CD14-positive monocyte (primary cell): ENCODE measurements around the gene POT1. TPM values are rescaled to one million over a fixed set of nuclear protein-coding genes. Genes with fewer than 3 reads are reported as not detected.

Experiments used
- DNase-seq, 3 donors: peaks; one replicate each; pipeline ENCODE4 v3.0.0-alpha.2; 2011 to 2022
- H2AFZ ChIP-seq: 2 replicates; pipeline ENCODE4 v1.6.0; 2012; ENCODE audit warnings: mild to moderate bottlenecking, low read depth, low read length, inconsistent platforms; ENCODE audit not compliant: insufficient read depth, poor library complexity, severe bottlenecking
- H3K27ac ChIP-seq, 2 donors: 1 replicate in 1 of 2; 2 replicates in 1 of 2; pipeline ENCODE4 v1.5.1; 2012 to 2013; ENCODE audit warnings: low read length in 2 of 2, control low read depth in 1 of 2, inconsistent platforms in 1 of 2, low read depth in 1 of 2, mild to moderate bottlenecking in 1 of 2
- H3K27me3 ChIP-seq, 2 donors: one replicate each; pipeline versions ENCODE4 v1.6.0 to v1.6.1; 2011 to 2013; ENCODE audit warnings: low read length in 2 of 2; ENCODE audit not compliant: control insufficient read depth in 2 of 2, insufficient read depth in 2 of 2
- H3K36me3 ChIP-seq, 2 donors: replicated peaks in 1 of 2; 1 replicate in 1 of 2; 2 replicates in 1 of 2; pipeline versions ENCODE4 v1.5.1 to v1.6.1; 2012 to 2013; ENCODE audit warnings: low read length in 2 of 2, control low read depth in 1 of 2, inconsistent platforms in 1 of 2, mild to moderate bottlenecking in 1 of 2; ENCODE audit not compliant: insufficient read depth in 2 of 2, control insufficient read depth in 1 of 2
- H3K4me1 ChIP-seq, 2 donors: 1 replicate in 1 of 2; 2 replicates in 1 of 2; pipeline versions ENCODE4 v1.5.1 to v1.6.1; 2012 to 2013; ENCODE audit warnings: low read length in 2 of 2, control low read depth in 1 of 2, inconsistent platforms in 1 of 2, mild to moderate bottlenecking in 1 of 2, moderate library complexity in 1 of 2; ENCODE audit not compliant: insufficient read depth in 2 of 2, control insufficient read depth in 1 of 2
- H3K4me2 ChIP-seq: replicated peaks from 2 replicates; pipeline ENCODE3; 2012; ENCODE audit warnings: low read length, moderate library complexity, mild to moderate bottlenecking; ENCODE audit not compliant: poor library complexity, severe bottlenecking; ENCODE audit errors: extremely low read depth
- H3K4me3 ChIP-seq, 3 experiments: fragments of 200-600 bp in 1 of 3; sonication (generic) in 1 of 3; replicated peaks in 1 of 3; 1 replicate in 2 of 3; 2 replicates in 1 of 3; pipeline ENCODE4 v1.5.1; 2011 to 2013; ENCODE audit warnings: low read length in 3 of 3, mild to moderate bottlenecking in 3 of 3, control low read depth in 2 of 3, low read depth in 2 of 3, inconsistent platforms in 1 of 3, moderate library complexity in 1 of 3
- H3K79me2 ChIP-seq: 2 replicates; pipeline ENCODE4 v1.6.0; 2012; ENCODE audit warnings: mild to moderate bottlenecking, control low read depth, inconsistent platforms, low read length, moderate library complexity; ENCODE audit not compliant: insufficient read depth
- H3K9ac ChIP-seq: 2 replicates; pipeline ENCODE4 v1.6.0; 2017; ENCODE audit warnings: low read length, mild to moderate bottlenecking; ENCODE audit not compliant: insufficient read depth, poor library complexity, severe bottlenecking
- H3K9me3 ChIP-seq, 2 donors: replicated peaks in 1 of 2; 1 replicate in 1 of 2; 2 replicates in 1 of 2; pipeline versions ENCODE4 v1.5.1 to v1.6.1; 2012 to 2013; ENCODE audit warnings: low read length in 2 of 2, control low read depth in 1 of 2; ENCODE audit not compliant: control insufficient read depth in 1 of 2, insufficient read depth in 1 of 2
- H4K20me1 ChIP-seq: 2 replicates; pipeline ENCODE4 v1.6.0; 2012; ENCODE audit warnings: mild to moderate bottlenecking, low read length, control low read depth, moderate library complexity; ENCODE audit not compliant: insufficient read depth
- H3K27ac Mint-ChIP-seq, 7 donors: one replicate each; pipeline ENCODE4 v1.8.0; 2020; ENCODE audit warnings: mild to moderate bottlenecking in 7 of 7, mixed read lengths in 7 of 7, moderate library complexity in 6 of 7, inconsistent platforms in 2 of 7
- H3K27me3 Mint-ChIP-seq, 3 donors: one replicate each; pipeline ENCODE4 v1.8.0; 2021 to 2022; ENCODE audit warnings: low read depth in 3 of 3, mild to moderate bottlenecking in 3 of 3, mixed read lengths in 3 of 3, moderate library complexity in 3 of 3, inconsistent platforms in 1 of 3
- H3K36me3 Mint-ChIP-seq, 2 donors: one replicate each; pipeline ENCODE4 v1.8.0; 2020; ENCODE audit warnings: mixed read lengths in 2 of 2, inconsistent platforms in 1 of 2, mild to moderate bottlenecking in 1 of 2
- H3K4me1 Mint-ChIP-seq: one replicate; pipeline ENCODE4 v1.8.0; 2020; ENCODE audit warnings: mild to moderate bottlenecking, mixed read lengths
- H3K4me3 Mint-ChIP-seq, 2 donors: one replicate each; pipeline ENCODE4 v1.8.0; 2020; ENCODE audit warnings: mild to moderate bottlenecking in 2 of 2, mixed read lengths in 2 of 2, moderate library complexity in 1 of 2
- H3K9me3 Mint-ChIP-seq, 7 donors: one replicate each; pipeline ENCODE4 v1.8.0; 2020 to 2022; ENCODE audit warnings: mixed read lengths in 7 of 7, mild to moderate bottlenecking in 6 of 7, moderate library complexity in 6 of 7, inconsistent platforms in 2 of 7
- CTCF ChIP-seq: fragments of 200-600 bp; IDR thresholded peaks from one replicate; pipeline ENCODE4 v1.8.0; 2022; ENCODE audit warnings: antibody characterized with exemption, mild to moderate bottlenecking
- WGBS: methylation state at CpG from one replicate; pipeline ENCODE4 v1.1.5; 2013; ENCODE audit warnings: missing lambda C conversion rate; ENCODE audit not compliant: insufficient coverage; 5-methylcytosine and 5-hydroxymethylcytosine counted together
- intact Hi-C, 2 donors: fragments of 100-400 bp; cut with micrococcal nuclease; formaldehyde crosslinking; loops; one replicate each; pipeline versions ENCODE4 v1.15.0 to v1.15.1; 2023
- polyA plus RNA-seq, 3 donors: library from polyadenylated mRNA; depleted of rRNA in 1 of 3; unstranded in 2 of 3; stranded (reverse) in 1 of 3; fragments of 300-500 nt in 2 of 3; fragments of >200 nt in 1 of 3; fragmentation: Illumina TruSeq in 2 of 3; gene quantifications; 1 replicate in 2 of 3; 2 replicates in 1 of 3; pipeline ENCODE4 v1.2.3, GENCODE V29; 2012 to 2021

Gene POT1
- polyA plus RNA-seq, 3 donors, result 6.7 to 12.2 (median 10.4) TPM

- Histone ChIP-seq H3K36me3 (peaks cover 9 to 21% of the 10 kb centered on the region in 2 donors), H3K9ac (no peak overlapping the region), H3K79me2 (peaks cover 7% of the 10 kb centered on the region), H3K4me2 (no peak overlapping the region), H2AFZ (no peak overlapping the region), H4K20me1 (no peaks in the 10 kb centered on the region), H3K9me3 (no peaks in the 10 kb centered on the region), H3K27me3 (no peaks in the 10 kb centered on the region), H3K27ac (no peak overlapping the region), H3K4me1 (no peaks in the 10 kb centered on the region), H3K4me3 (no peak overlapping the region)
- DNase-seq, result no peak
- intact Hi-C loops, result no loop called here
- Mint-ChIP-seq H3K4me3 (no peak overlapping the region), H3K27me3 (no peaks in the 10 kb centered on the region), H3K36me3 (peaks cover 17 to 22% of the 10 kb centered on the region in 2 donors), H3K4me1 (no peaks in the 10 kb centered on the region), H3K9me3 (no peaks in the 10 kb centered on the region), H3K27ac (no peak overlapping the region)
- WGBS, result no CpG with 5 or more reads among the region's 1 CpG
- TF ChIP-seq CTCF, result no peak
Measured at GRCh38 chr7:124914298-124914697, 15.3 kb downstream of the POT1 start.

- Mint-ChIP-seq H3K27ac (peak overlapping the region in 1 of 7 donors; percentile 13), H3K4me1 (no peaks in the 10 kb centered on the region), H3K36me3 (peaks cover 17 to 22% of the 10 kb centered on the region in 2 donors), H3K9me3 (no peaks in the 10 kb centered on the region), H3K27me3 (no peaks in the 10 kb centered on the region), H3K4me3 (no peak overlapping the region)
- no peaks in the 10 kb centered on the region for H3K9me3 ChIP-seq
- no peak overlapping the region for H3K9ac ChIP-seq
- intact Hi-C loops, result no loop called here
- H3K79me2 ChIP-seq, result peaks cover 2% of the 10 kb centered on the region
- H3K27me3 ChIP-seq, result no peaks in the 10 kb centered on the region
- no peak overlapping the region for H3K4me2 ChIP-seq
- H3K4me1 ChIP-seq, result no peaks in the 10 kb centered on the region
- no peak overlapping the region for H3K27ac ChIP-seq
- H4K20me1 ChIP-seq, result no peaks in the 10 kb centered on the region
- no CpG with 5 or more reads among the region's 4 CpGs for WGBS
- H3K36me3 ChIP-seq, result peaks cover 9 to 10% of the 10 kb centered on the region in 2 donors
- no peak overlapping the region for H3K4me3 ChIP-seq
- no peak for TF ChIP-seq CTCF
- no peak for DNase-seq
- H2AFZ ChIP-seq, result no peak overlapping the region
Measured at GRCh38 chr7:124912972-124913371, 16.7 kb downstream of the POT1 start.
